GM12801 (cell line): ENCODE results near the gene RSRC2.

ENCODE experiments used
- TF ChIP-seq, protein P1 (sequence below): IDR thresholded peaks from one replicate; pipeline ENCODE4 v1.5.1; 2011; ENCODE audit warnings: control low read depth; ENCODE audit not compliant: insufficient read length; ENCODE audit errors: extremely low read depth

Gene RSRC2

DNA sequence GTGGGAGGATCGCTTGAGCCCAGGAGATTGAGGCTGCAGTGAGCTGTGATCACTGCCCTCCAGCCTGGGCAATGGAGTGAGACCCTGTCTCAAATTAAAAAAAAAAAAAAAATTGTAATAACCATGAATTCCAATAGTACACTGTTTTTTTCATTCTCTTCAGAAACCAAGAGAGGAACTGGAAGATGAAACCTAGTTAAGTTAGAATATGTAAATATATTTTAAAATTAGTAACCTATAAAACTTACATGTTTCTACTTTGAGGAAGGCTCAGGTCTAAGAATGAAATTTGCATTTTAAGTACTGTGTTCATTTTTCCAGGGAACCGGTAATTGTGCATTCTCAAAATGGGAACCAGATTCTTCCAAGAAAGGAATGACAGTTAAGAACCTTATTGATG, 19.1 kb upstream of the RSRC2 start:
- TF ChIP-seq, protein P1, sequence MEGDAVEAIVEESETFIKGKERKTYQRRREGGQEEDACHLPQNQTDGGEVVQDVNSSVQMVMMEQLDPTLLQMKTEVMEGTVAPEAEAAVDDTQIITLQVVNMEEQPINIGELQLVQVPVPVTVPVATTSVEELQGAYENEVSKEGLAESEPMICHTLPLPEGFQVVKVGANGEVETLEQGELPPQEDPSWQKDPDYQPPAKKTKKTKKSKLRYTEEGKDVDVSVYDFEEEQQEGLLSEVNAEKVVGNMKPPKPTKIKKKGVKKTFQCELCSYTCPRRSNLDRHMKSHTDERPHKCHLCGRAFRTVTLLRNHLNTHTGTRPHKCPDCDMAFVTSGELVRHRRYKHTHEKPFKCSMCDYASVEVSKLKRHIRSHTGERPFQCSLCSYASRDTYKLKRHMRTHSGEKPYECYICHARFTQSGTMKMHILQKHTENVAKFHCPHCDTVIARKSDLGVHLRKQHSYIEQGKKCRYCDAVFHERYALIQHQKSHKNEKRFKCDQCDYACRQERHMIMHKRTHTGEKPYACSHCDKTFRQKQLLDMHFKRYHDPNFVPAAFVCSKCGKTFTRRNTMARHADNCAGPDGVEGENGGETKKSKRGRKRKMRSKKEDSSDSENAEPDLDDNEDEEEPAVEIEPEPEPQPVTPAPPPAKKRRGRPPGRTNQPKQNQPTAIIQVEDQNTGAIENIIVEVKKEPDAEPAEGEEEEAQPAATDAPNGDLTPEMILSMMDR, result no peak

DNA sequence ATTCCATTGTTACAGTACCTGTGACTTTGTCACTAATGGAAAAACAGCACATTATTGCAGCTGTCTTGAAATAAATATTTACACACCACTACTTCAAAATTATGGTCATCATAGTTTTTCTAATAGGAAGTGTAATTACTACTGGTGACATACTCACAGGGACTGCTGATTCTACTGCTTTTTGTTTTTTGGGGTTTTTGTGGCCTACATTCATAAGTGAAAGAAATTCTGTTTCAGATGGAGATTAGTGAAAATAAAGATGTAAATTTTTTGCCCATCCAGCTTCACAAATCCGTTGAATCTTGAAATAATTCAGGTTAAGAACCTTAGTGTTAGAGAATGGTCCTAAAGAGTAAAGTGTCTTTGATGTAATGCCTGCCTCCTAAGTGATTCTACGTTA, 17.8 kb upstream of the RSRC2 start:
- TF ChIP-seq, protein P1, result no peak

DNA sequence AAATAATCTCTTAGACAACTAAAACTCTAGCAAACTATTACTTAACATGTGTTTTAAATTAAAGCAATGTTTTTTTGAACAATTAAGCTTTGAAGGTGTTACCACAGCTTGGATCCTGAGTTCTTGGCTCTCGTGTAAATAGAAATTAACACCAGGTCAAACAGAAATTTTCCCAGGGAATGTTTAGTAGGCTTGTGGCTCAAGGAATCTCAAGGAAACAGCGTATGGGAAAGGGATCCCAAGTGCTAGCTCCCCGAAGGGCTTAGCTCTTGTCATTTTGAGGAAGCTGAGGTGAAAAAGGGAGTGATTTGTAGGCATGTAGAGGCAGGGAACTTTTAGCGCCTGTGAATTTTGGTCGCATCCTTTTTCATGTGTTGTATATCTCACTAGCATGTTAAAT, 11.8 kb upstream of the RSRC2 start:
- TF ChIP-seq, protein P1, result no peak

DNA sequence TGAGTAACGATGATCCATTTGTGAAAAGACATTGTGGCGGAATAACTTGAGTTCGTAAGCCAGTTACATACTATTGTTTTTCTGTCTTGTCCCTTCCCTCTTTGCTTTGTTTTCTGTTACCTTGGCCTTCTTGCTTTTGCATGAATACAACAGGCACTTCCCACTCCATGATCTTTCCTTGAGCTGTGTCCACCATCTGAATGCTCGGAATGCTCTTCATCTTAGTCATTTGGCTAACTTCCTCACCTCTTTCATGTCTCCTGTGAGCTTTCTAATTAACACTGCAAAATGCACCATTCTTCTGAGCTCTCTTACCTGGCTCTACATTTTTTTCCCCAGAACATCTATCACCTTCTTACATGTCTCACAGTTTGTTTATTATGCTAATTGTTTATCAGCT, 10.3 kb upstream of the RSRC2 start:
- TF ChIP-seq, protein P1, result no peak

DNA sequence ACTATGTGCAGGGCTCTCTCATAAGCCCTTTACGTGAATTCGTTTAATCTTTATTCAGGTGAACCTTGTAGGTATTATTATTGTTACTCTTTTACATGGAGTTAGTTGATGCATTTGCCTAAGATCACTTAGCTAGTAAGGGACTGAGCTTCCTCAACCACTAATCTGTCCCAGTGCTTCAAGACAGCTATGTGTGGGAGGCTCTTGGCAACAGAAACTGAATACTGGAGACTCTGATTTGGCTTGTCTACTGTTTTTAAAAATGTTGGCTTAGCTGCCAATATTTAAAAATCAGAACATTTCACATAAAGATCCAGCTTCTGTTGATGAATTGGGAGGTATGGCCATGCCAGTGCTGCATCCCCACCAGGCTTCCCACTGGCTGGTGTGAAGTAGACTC, 7.1 kb upstream of the RSRC2 start:
- TF ChIP-seq, protein P1, result no peak

DNA sequence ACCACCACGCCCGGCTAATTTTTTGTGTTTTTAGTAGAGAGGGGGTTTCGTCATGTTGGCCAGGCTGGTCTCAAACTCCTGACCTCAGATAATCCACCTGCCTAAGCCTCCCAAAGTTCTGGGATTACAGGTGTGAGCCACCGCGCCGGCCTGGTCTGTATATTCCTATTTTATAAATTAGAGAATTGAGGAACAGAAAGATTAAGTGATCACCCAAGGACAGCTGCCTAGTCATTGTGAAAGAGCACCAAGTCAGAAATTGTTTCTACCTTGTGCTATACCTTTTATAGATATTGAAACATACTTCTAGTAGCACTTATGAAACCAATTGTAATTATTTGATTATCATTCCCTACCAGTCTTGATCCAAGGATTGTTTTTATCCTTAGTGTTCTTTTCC, 2.3 kb upstream of the RSRC2 start:
- TF ChIP-seq, protein P1, result no peak

DNA sequence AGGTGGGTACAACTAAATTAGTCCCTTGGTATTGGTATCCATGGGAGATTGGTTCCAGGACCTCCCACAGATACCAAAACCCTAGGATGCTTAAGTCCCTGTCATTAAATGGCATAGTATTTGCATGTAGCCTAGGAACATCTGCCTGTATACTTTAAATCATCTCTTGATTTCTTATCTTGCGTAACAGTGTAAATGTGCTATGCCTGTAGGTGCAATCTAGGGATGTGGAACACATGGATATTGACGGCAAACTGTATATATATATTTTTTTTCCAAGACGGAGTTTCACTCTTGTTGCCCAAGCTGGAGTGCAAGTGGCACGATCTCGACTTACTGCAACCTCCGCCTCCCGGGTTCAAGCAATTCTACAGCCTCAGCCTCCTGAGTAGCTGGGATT, 1.8 kb upstream of the RSRC2 start:
- TF ChIP-seq, protein P1, result no peak

DNA sequence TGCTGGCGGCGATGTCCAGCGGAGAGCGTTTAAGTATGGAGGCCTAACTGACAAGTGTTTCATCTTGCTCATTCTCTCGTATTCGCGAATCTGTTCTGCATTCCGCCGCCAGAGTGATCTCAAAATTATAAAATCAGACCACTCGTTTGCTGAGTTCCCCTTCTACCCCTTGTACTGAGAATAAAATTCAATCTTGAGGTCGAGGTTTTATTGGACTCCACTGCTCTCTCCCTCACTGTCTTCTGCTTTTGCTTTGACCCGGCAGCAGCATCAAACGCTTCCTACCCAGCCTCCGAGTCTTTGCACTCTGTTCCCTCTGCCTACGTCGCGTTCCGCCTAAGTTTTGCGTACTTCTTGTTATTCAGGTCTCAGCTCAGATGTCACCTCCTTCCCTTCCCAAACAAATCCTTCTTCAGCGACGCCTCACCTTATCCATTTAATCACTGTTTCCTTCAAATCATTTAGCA, 775 bp upstream of the RSRC2 start:
- TF ChIP-seq, protein P1, result no peak
